HepG2 (cell line): ENCODE results near the gene HSPA1L. TPM values are rescaled to one million over a fixed set of nuclear protein-coding genes. Genes with fewer than 3 reads are reported as not detected.

Experiments used
- GLMP ChIP-seq: sonication (generic); formaldehyde crosslinking; IDR thresholded peaks from 2 replicates; pipeline ENCODE4 v1.9.0; 2021; ENCODE audit warnings: missing genetic modification reagents, mild to moderate bottlenecking, borderline replicate concordance
- KMT2A ChIP-seq: sonication (generic); formaldehyde crosslinking; IDR thresholded peaks from 2 replicates; pipeline ENCODE4 v1.4.0; 2020; ENCODE audit warnings: missing genetic modification reagents
- MEF2D ChIP-seq: sonication (generic); formaldehyde crosslinking; IDR thresholded peaks from 2 replicates; pipeline ENCODE4 v1.5.1; 2020; ENCODE audit warnings: mild to moderate bottlenecking, missing genetic modification reagents
- MEIS2 ChIP-seq: sonication (generic); formaldehyde crosslinking; IDR thresholded peaks from 2 replicates; pipeline ENCODE4 v1.9.0; 2021; ENCODE audit warnings: mild to moderate bottlenecking, missing genetic modification reagents
- SKI ChIP-seq: fragments of 450-650 bp; IDR thresholded peaks from one replicate; pipeline ENCODE4 v1.6.1; 2018; ENCODE audit warnings: mild to moderate bottlenecking; ENCODE audit not compliant: partially characterized antibody
- SRSF4 ChIP-seq: fragments of 200-400 bp; formaldehyde crosslinking; IDR thresholded peaks from one replicate; pipeline ENCODE4 v1.6.1; 2018; ENCODE audit warnings: mild to moderate bottlenecking, low read depth, low read length, moderate library complexity; ENCODE audit not compliant: poor library complexity, severe bottlenecking
- SRY ChIP-seq: sonication (generic); formaldehyde crosslinking; IDR thresholded peaks from 2 replicates; pipeline ENCODE4 v1.8.0; 2022; ENCODE audit warnings: mild to moderate bottlenecking, missing genetic modification reagents
- STAT6 ChIP-seq: sonication (generic); formaldehyde crosslinking; IDR thresholded peaks from 2 replicates; pipeline ENCODE4 v1.4.0; 2020; ENCODE audit warnings: missing genetic modification reagents, mild to moderate bottlenecking, borderline replicate concordance
- TRIM22 ChIP-seq: fragments of 450-650 bp; IDR thresholded peaks from 2 replicates; pipeline ENCODE4 v1.6.1; 2017
- ZBTB2 ChIP-seq: sonication (generic); formaldehyde crosslinking; IDR thresholded peaks from 2 replicates; pipeline ENCODE4 v1.8.0; 2022; ENCODE audit warnings: low read depth, missing genetic modification reagents
- ZBTB37 ChIP-seq: sonication (generic); formaldehyde crosslinking; IDR thresholded peaks from 2 replicates; pipeline ENCODE4 v1.4.0; 2020; ENCODE audit warnings: mild to moderate bottlenecking, missing genetic modification reagents
- ZBTB43 ChIP-seq: sonication (generic); formaldehyde crosslinking; conservative IDR thresholded peaks from 2 replicates; pipeline ENCODE4 v1.4.0; 2020; ENCODE audit warnings: missing genetic modification reagents
- ZNF225 ChIP-seq: sonication (generic); formaldehyde crosslinking; IDR thresholded peaks from 2 replicates; pipeline ENCODE4 v1.4.0; 2020; ENCODE audit warnings: mild to moderate bottlenecking, missing genetic modification reagents
- ZNF253 ChIP-seq: sonication (generic); formaldehyde crosslinking; IDR thresholded peaks from 2 replicates; pipeline ENCODE4 v1.8.0; 2022; ENCODE audit warnings: mild to moderate bottlenecking, missing genetic modification reagents, borderline replicate concordance
- ZNF317 ChIP-seq: sonication (generic); formaldehyde crosslinking; IDR thresholded peaks from 2 replicates; pipeline ENCODE4 v1.5.0; 2020; ENCODE audit warnings: mild to moderate bottlenecking, missing genetic modification reagents
- ZSCAN22 ChIP-seq: sonication (generic); formaldehyde crosslinking; IDR thresholded peaks from 2 replicates; pipeline ENCODE4 v1.4.0; 2020; ENCODE audit warnings: mild to moderate bottlenecking, missing genetic modification reagents
- polyA plus RNA-seq, 8 experiments: library from polyadenylated mRNA; depleted of rRNA in 3 of 8; stranded (reverse) in 7 of 8; unstranded in 1 of 8; fragments of >200 nt; fragmentation: Illumina TruSeq in 4 of 8; extraction: Trizol in 4 of 8; gene quantifications; 2 replicates each; pipeline versions ENCODE4 v1.2.1 to v1.2.3, GENCODE V29; 2011 to 2016; ENCODE audit warnings: low read depth in 4 of 8, missing spikeins in 1 of 8, mixed read lengths in 1 of 8; ENCODE audit not compliant: insufficient read depth in 1 of 8
- total RNA-seq, 5 experiments: library from RNA; depleted of rRNA; stranded (reverse); fragments of >200 nt; fragmentation: Illumina TruSeq; extraction: Trizol; gene quantifications; 2 replicates each; pipeline ENCODE4 v1.2.3, GENCODE V29; 2016; ENCODE audit warnings: low read depth in 1 of 5

Gene HSPA1L
- total and polyA plus RNA-seq, 2 of the 13 experiments (the other 11 are each of a cell fraction or from before 2014, with no cell fraction given), result 0.55 to 1.0 TPM

- TF ChIP-seq ZBTB43 (no peak), ZBTB2 (no peak), SRSF4 (no peak), ZNF253 (CRISPR knock-in tag) (no peak), MEF2D (CRISPR knock-in tag) (peak; percentile 59; the same call in 1 of the 2 replicates), ZSCAN22 (CRISPR knock-in tag) (no peak), GLMP (CRISPR knock-in tag) (no peak), ZNF225 (CRISPR knock-in tag) (0 out of 2 replicates have a peak, but pooled peaks have one; percentile 33), TRIM22 (no peak), MEIS2 (CRISPR knock-in tag) (no peak), SKI (no peak), SRY (CRISPR knock-in tag) (no peak), KMT2A (0 out of 2 replicates have a peak, but pooled peaks have one; percentile 18), STAT6 (CRISPR knock-in tag) (no peak), ZBTB37 (CRISPR knock-in tag) (no peak), ZNF317 (CRISPR knock-in tag) (peak; percentile 61; the same call in 1 of the 2 replicates)
Measured at GRCh38 chr6:31765910-31766794, 48.9 kb downstream of the HSPA1L start (continued).
